Subcutaneous adipose tissue (tissue), 4 donors: ENCODE results near the gene ADAMTS2. TPM values are rescaled to one million over a fixed set of nuclear protein-coding genes. Genes with fewer than 3 reads are reported as not detected.

Source experiments
- CTCF ChIP-seq: fragments of 450-650 bp; IDR thresholded peaks from one replicate; pipeline ENCODE4 v1.5.1; 2016; ENCODE audit warnings: low read depth, mild to moderate bottlenecking, control low read depth, antibody characterized with exemption, moderate library complexity
- total RNA-seq, 4 donors: library from RNA; depleted of rRNA; stranded (reverse); fragments of >200 nt; gene quantifications; one replicate each; pipeline ENCODE4 v1.1.0, GENCODE V29; 2016

ADAMTS2 gene
- 10 to 100 TPM; 26.7 to 56.5 (median 46.6) TPM for total RNA-seq

- TF ChIP-seq CTCF, result no peak
Observed at GRCh38 chr5:179345433-179346321, at the start of gene ADAMTS2. TSS of gene ADAMTS2 (minus strand) at chr5:179345461. CDS start at chr5:179345328, 133 bp downstream.

GRCh38 chr5:179393078-179393477 is 47.8 kb upstream of the ADAMTS2 start:
- no peak for TF ChIP-seq CTCF

- no peak for TF ChIP-seq CTCF
Observed at GRCh38 chr5:179387151-179388110, 42.2 kb upstream of the ADAMTS2 start.

GRCh38 chr5:179385914-179386313 is 40.7 kb upstream of the ADAMTS2 start:
- TF ChIP-seq CTCF, result no peak

- no peak for TF ChIP-seq CTCF
Observed at GRCh38 chr5:179382486-179382885, 37.2 kb upstream of the ADAMTS2 start.

- no peak for TF ChIP-seq CTCF
Observed at GRCh38 chr5:179381691-179382090, 36.4 kb upstream of the ADAMTS2 start.
